Measurements from ENCODE around the gene PDE8A.

Gene PDE8A

DNA sequence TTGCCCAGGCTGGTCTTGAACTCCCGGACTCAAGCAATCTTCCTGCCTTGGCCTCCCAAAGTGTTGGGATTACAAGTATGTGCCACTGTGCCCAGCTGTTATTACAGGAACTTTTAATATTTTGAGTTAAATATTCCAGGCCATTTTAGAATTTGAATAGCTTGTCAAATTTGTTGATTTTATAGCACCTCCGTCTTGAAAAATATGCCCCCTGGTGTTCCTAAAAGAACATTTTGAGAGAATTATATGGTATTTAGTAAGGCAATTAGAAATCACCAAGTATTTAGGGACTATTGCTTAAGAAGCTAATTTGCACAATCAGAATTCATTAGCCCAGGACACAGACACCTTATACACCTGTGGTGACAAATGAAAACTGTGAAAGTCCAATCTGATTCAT lies 23.7 kb downstream of the PDE8A start:
- H3K9me3 ChIP-seq (ENCODE audit: control insufficient read depth, insufficient read depth, low read length): no peaks in the 10 kb centered on the region
- no peak overlapping the region for H3K9ac ChIP-seq (ENCODE audit: low read depth, low read length)
- no peaks in the 10 kb centered on the region for H3K27me3 ChIP-seq (ENCODE audit: control insufficient read depth, insufficient read depth, low read length)
- H3K4me3 ChIP-seq (ENCODE audit: low read depth, low read length): no peak overlapping the region
- peaks cover 7% of the 10 kb centered on the region for H3K4me1 ChIP-seq (ENCODE audit: control insufficient read depth, insufficient read depth, low read length)
- no peak overlapping the region for H3K27ac ChIP-seq (ENCODE audit: low read depth, low read length)
- H3K36me3 ChIP-seq (ENCODE audit: control insufficient read depth, insufficient read depth, low read length): no peaks in the 10 kb centered on the region

- no peak overlapping the region for H3K27ac ChIP-seq (ENCODE audit: low read depth, low read length)
- no peaks in the 10 kb centered on the region for H3K27me3 ChIP-seq (ENCODE audit: control insufficient read depth, insufficient read depth, low read length)
- peaks cover 7% of the 10 kb centered on the region for H3K4me1 ChIP-seq (ENCODE audit: control insufficient read depth, insufficient read depth, low read length)
- H3K4me3 ChIP-seq (ENCODE audit: low read depth, low read length): no peak overlapping the region
- no peaks in the 10 kb centered on the region for H3K9me3 ChIP-seq (ENCODE audit: control insufficient read depth, insufficient read depth, low read length)
- no peak overlapping the region for H3K9ac ChIP-seq (ENCODE audit: low read depth, low read length)
- no peaks in the 10 kb centered on the region for H3K36me3 ChIP-seq (ENCODE audit: control insufficient read depth, insufficient read depth, low read length)
These were observed 24.1 kb downstream of the PDE8A start for GRCh38 chr15:85005746-85006145.

DNA sequence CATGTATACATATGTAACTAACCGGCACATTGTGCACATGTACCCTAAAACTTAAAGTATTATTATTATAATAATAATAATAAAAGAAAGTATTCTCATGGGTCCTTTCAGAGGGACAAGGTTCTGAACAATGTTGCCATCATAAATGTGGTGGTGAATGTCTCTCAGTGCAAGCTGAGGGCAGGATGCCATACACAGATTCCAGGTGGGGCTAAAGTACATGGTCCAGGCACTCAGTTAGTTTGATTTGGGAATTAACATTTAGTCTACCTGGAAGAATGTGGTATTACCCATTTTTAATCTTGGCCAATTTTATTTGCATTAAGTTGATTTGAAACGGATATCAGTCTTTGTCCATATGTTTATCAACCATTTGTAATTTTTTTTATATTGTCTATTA lies 24.5 kb downstream of the PDE8A start:
- no peaks in the 10 kb centered on the region for H3K27me3 ChIP-seq (ENCODE audit: control insufficient read depth, insufficient read depth, low read length)
- H3K4me3 ChIP-seq (ENCODE audit: low read depth, low read length): no peak overlapping the region
- H3K9ac ChIP-seq (ENCODE audit: low read depth, low read length): no peak overlapping the region
- H3K27ac ChIP-seq (ENCODE audit: low read depth, low read length): no peak overlapping the region
- no peaks in the 10 kb centered on the region for H3K9me3 ChIP-seq (ENCODE audit: control insufficient read depth, insufficient read depth, low read length)
- peaks cover 7% of the 10 kb centered on the region for H3K4me1 ChIP-seq (ENCODE audit: control insufficient read depth, insufficient read depth, low read length)
- no peaks in the 10 kb centered on the region for H3K36me3 ChIP-seq (ENCODE audit: control insufficient read depth, insufficient read depth, low read length)

GRCh38 chr15:85006655-85007054 lies 25.0 kb downstream of the PDE8A start:
- Histone ChIP-seq H3K9ac (ENCODE audit: low read depth, low read length) (no peak overlapping the region), H3K27ac (ENCODE audit: low read depth, low read length) (no peak overlapping the region)

GRCh38 chr15:85007137-85007536 lies 25.5 kb downstream of the PDE8A start:
- H3K4me1 ChIP-seq (ENCODE audit: control insufficient read depth, insufficient read depth, low read length): peaks cover 7% of the 10 kb centered on the region
- no peaks in the 10 kb centered on the region for H3K36me3 ChIP-seq (ENCODE audit: control insufficient read depth, insufficient read depth, low read length)
- H3K9me3 ChIP-seq (ENCODE audit: control insufficient read depth, insufficient read depth, low read length): no peaks in the 10 kb centered on the region
- no peaks in the 10 kb centered on the region for H3K27me3 ChIP-seq (ENCODE audit: control insufficient read depth, insufficient read depth, low read length)
- no peak overlapping the region for H3K4me3 ChIP-seq (ENCODE audit: low read depth, low read length)
- no peak overlapping the region for H3K9ac ChIP-seq (ENCODE audit: low read depth, low read length)
- no peak overlapping the region for H3K27ac ChIP-seq (ENCODE audit: low read depth, low read length)

More at GRCh38 chr15:85006655-85007054, 25.0 kb downstream of the PDE8A start:
- Histone ChIP-seq H3K36me3 (ENCODE audit: control insufficient read depth, insufficient read depth, low read length) (no peaks in the 10 kb centered on the region), H3K9me3 (ENCODE audit: control insufficient read depth, insufficient read depth, low read length) (no peaks in the 10 kb centered on the region), H3K4me3 (ENCODE audit: low read depth, low read length) (no peak overlapping the region), H3K27me3 (ENCODE audit: control insufficient read depth, insufficient read depth, low read length) (no peaks in the 10 kb centered on the region), H3K4me1 (ENCODE audit: control insufficient read depth, insufficient read depth, low read length) (peaks cover 7% of the 10 kb centered on the region)

DNA sequence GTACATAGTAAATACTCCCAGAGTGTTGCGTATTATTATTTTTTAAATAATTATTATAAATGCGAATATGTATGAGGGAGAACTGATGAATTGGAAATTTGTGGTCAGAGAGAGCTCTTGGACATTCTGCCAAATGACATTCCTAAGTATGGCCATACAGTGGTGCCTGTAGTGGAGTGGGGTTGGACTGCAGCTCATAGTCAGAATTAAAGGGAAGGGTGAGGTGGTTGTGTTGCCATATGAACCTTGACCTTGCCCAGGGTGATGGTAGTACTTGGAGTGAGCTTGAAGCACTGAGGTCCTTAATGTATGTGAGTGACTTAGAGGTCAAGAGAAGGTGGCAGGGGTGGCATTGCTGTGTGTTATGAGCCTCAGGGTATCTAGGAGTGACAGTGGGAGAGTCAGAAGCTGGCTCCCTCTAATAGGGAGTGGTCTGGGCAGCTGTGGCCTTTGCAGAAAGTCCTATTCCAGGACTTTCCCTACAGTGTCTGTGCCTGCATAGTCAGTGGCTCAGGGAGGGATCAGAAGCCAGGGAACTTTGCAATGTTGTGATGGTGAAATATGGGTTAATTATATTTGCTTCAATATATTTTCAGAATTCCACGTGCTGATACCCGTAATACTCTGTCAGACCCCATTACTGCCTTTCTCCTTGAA lies 26.2 kb downstream of the PDE8A start:
- H3K9me3 ChIP-seq (ENCODE audit: control insufficient read depth, insufficient read depth, low read length): no peaks in the 10 kb centered on the region
- no peaks in the 10 kb centered on the region for H3K27me3 ChIP-seq (ENCODE audit: control insufficient read depth, insufficient read depth, low read length)
- no peaks in the 10 kb centered on the region; the same call in 1 of the 2 replicates for H3K4me1 ChIP-seq (ENCODE audit: control insufficient read depth, insufficient read depth, low read length)
- no peak overlapping the region for H3K4me3 ChIP-seq (ENCODE audit: low read depth, low read length)
- no peak overlapping the region for H3K27ac ChIP-seq (ENCODE audit: low read depth, low read length)
- H3K36me3 ChIP-seq (ENCODE audit: control insufficient read depth, insufficient read depth, low read length): no peaks in the 10 kb centered on the region
- no peak overlapping the region for H3K9ac ChIP-seq (ENCODE audit: low read depth, low read length)

DNA sequence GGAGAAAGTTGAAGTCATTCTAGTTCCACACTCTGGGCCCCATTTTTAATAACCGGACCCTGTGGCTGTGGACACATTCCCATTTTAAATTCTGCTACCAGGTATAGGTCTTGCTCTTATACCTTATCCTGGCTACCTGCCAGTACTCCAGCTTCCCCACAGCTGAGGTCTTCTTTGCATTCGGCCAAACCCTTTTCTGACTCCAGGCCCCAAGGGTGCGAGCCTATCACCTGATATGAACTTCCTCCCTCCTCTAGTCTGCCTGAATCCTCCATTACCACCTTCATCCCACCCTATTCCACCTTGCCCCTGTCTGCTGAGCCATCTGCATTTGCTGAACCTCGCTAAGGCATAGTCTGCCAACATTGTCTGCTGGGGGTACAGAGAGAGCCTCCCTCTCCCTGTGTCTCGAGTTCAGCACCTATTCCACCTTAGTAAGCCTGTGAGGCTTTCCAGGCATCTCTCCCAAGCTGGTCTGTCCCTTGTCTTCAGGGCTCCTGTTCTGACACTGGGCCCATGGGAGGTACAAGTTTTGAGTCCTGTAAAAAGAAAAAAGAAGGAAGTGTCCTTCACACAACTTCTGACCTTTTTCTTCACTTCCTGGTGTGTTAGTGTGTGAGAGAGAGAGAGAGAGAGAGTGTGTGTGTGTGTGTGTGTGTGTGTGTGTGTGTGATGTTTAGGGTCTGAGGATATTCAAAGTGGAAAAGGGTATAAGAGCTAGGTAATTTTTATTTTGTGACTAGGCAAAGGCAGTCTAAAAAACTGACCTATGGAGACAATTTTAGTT lies 27.0 kb downstream of the PDE8A start:
- Histone ChIP-seq H3K9ac (ENCODE audit: low read depth, low read length) (no peak overlapping the region), H3K9me3 (ENCODE audit: control insufficient read depth, insufficient read depth, low read length) (no peaks in the 10 kb centered on the region), H3K4me3 (ENCODE audit: low read depth, low read length) (no peak overlapping the region), H3K4me1 (ENCODE audit: control insufficient read depth, insufficient read depth, low read length) (no peaks in the 10 kb centered on the region; the same call in 1 of the 2 replicates), H3K27me3 (ENCODE audit: control insufficient read depth, insufficient read depth, low read length) (no peaks in the 10 kb centered on the region), H3K27ac (ENCODE audit: low read depth, low read length) (no peak overlapping the region), H3K36me3 (ENCODE audit: control insufficient read depth, insufficient read depth, low read length) (no peaks in the 10 kb centered on the region)

GRCh38 chr15:85009435-85009834 lies 27.8 kb downstream of the PDE8A start:
- no peaks in the 10 kb centered on the region for H3K27me3 ChIP-seq (ENCODE audit: control insufficient read depth, insufficient read depth, low read length)
- no peak overlapping the region for H3K4me3 ChIP-seq (ENCODE audit: low read depth, low read length)
- H3K36me3 ChIP-seq (ENCODE audit: control insufficient read depth, insufficient read depth, low read length): no peaks in the 10 kb centered on the region
- H3K4me1 ChIP-seq (ENCODE audit: control insufficient read depth, insufficient read depth, low read length): no peaks in the 10 kb centered on the region; the same call in 1 of the 2 replicates
- H3K9me3 ChIP-seq (ENCODE audit: control insufficient read depth, insufficient read depth, low read length): no peaks in the 10 kb centered on the region
- H3K27ac ChIP-seq (ENCODE audit: low read depth, low read length): no peak overlapping the region
- H3K9ac ChIP-seq (ENCODE audit: low read depth, low read length): no peak overlapping the region

DNA sequence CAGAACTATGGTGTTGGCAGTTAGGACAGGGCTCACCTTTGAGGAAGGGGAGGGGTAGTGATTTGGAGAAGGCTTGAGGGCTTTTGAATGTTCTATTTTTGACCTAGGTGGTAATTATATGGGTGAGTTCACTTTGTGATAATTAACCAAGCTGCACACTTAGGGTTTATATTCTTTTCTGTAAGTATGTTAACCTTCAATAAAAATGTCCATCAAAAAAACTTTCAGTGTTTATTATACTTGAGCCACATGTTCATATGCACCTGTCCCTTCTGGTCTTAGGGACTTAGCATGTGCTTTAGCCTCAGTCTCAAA lies 28.4 kb downstream of the PDE8A start:
- Histone ChIP-seq H3K27ac (ENCODE audit: low read depth, low read length) (no peak overlapping the region), H3K36me3 (ENCODE audit: control insufficient read depth, insufficient read depth, low read length) (no peaks in the 10 kb centered on the region), H3K4me3 (ENCODE audit: low read depth, low read length) (no peak overlapping the region), H3K9me3 (ENCODE audit: control insufficient read depth, insufficient read depth, low read length) (no peaks in the 10 kb centered on the region), H3K9ac (ENCODE audit: low read depth, low read length) (no peak overlapping the region), H3K4me1 (ENCODE audit: control insufficient read depth, insufficient read depth, low read length) (no peaks in the 10 kb centered on the region; the same call in 1 of the 2 replicates), H3K27me3 (ENCODE audit: control insufficient read depth, insufficient read depth, low read length) (no peaks in the 10 kb centered on the region)

- Histone ChIP-seq H3K4me1 (ENCODE audit: control insufficient read depth, insufficient read depth, low read length) (no peaks in the 10 kb centered on the region; the same call in 1 of the 2 replicates), H3K27ac (ENCODE audit: low read depth, low read length) (no peak overlapping the region), H3K36me3 (ENCODE audit: control insufficient read depth, insufficient read depth, low read length) (no peaks in the 10 kb centered on the region)
These were observed 28.9 kb downstream of the PDE8A start for GRCh38 chr15:85010386-85011159.

DNA sequence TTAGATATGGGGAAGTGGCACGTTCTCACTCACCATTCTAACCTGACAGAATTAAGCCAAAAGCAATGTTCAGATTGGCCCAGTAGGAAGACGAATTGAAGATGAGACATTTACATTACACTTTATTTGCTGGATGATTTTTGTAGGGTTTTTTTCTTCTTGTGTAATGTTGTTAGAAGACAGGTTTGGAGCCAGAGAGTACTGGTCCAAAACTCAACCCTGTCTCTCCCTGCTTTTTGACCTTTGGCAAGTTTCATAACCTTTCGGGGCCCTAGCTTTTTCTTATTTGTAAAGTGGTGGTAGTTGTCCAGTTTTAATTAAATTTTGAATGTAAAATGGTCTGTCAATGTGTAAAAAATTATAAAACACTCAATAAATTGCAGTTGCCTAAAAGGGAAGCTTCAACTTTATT lies 29.5 kb downstream of the PDE8A start:
- Histone ChIP-seq H3K27ac (ENCODE audit: low read depth, low read length) (no peak overlapping the region), H3K27me3 (ENCODE audit: control insufficient read depth, insufficient read depth, low read length) (no peaks in the 10 kb centered on the region), H3K4me3 (ENCODE audit: low read depth, low read length) (no peak overlapping the region), H3K9ac (ENCODE audit: low read depth, low read length) (no peak overlapping the region), H3K36me3 (ENCODE audit: control insufficient read depth, insufficient read depth, low read length) (no peaks in the 10 kb centered on the region), H3K4me1 (ENCODE audit: control insufficient read depth, insufficient read depth, low read length) (no peaks in the 10 kb centered on the region; the same call in 1 of the 2 replicates), H3K9me3 (ENCODE audit: control insufficient read depth, insufficient read depth, low read length) (no peaks in the 10 kb centered on the region)

More at GRCh38 chr15:85010386-85011159, 28.9 kb downstream of the PDE8A start:
- no peak overlapping the region for H3K9ac ChIP-seq (ENCODE audit: low read depth, low read length)
- H3K9me3 ChIP-seq (ENCODE audit: control insufficient read depth, insufficient read depth, low read length): no peaks in the 10 kb centered on the region
- H3K27me3 ChIP-seq (ENCODE audit: control insufficient read depth, insufficient read depth, low read length): no peaks in the 10 kb centered on the region
- no peak overlapping the region for H3K4me3 ChIP-seq (ENCODE audit: low read depth, low read length)

Data from HUES48 (cell line).